Measurements from ENCODE around the gene CDK5. TPM values are rescaled to one million over a fixed set of nuclear protein-coding genes. Genes with fewer than 3 reads are reported as not detected.

The CDK5 gene
- total and polyA plus RNA-seq, 2 of the 13 experiments (the other 11 are each of a cell fraction or from before 2014, with no cell fraction given), result 16.4 to 21.3 TPM

DNA sequence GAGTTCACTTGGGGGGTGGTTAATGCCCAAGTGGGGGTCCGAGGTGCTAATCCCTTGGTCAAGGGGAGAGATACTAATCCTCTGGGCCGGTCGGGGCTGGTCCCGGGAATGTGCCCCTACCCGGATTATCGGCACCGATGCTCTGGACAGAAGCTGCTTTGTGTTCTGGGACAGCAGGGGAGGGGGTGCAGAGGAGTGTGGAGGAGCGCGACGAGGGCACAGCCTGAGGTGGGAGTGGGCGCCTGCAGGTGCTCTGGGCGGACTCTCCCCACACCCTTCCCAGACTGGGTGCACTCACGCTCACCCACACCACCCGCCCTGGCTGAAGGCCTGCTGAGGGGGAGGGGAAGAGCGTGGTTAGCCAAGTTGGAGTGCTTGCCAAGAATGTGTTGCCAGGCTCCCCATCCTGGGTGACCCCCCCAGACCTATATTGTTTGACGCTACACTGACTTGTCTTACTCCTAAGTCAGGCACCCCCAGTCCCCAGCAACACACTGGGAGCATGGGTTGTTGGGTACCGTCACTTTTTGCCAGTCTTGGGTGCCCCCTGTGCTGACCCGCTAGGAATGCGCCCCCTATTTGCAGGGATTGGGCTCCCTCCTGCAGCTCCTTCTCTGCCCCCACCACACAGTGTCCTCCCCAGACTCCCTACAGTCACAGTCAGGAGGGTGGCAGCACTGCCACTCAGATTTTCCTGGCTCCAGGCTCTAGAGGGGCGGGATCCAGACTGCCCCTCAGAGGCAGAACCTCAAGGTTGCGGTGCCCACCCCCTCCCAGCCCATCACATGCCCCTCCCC, 2.9 kb upstream of the CDK5 start (continued):
- TF ChIP-seq, protein P1, sequence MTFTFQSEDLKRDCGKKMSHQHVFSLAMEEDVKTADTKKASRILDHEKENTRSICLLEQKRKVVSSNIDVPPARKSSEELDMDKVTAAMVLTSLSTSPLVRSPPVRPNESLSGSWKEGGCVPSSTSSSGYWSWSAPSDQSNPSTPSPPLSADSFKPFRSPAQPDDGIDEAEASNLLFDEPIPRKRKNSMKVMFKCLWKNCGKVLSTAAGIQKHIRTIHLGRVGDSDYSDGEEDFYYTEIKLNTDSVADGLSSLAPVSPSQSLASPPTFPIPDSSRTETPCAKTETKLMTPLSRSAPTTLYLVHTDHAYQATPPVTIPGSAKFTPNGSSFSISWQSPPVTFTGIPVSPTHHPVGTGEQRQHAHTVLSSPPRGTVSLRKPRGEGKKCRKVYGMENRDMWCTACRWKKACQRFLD (CRISPR knock-in tag; IDR thresholded peaks at IDR 0.05; ENCODE audit: borderline replicate concordance), result 0 out of 2 replicates have a peak, but pooled peaks have one; percentile 16
- no peak for TF ChIP-seq ZNF547 (CRISPR knock-in tag; IDR thresholded peaks at IDR 0.05)
- TF ChIP-seq, protein P2, sequence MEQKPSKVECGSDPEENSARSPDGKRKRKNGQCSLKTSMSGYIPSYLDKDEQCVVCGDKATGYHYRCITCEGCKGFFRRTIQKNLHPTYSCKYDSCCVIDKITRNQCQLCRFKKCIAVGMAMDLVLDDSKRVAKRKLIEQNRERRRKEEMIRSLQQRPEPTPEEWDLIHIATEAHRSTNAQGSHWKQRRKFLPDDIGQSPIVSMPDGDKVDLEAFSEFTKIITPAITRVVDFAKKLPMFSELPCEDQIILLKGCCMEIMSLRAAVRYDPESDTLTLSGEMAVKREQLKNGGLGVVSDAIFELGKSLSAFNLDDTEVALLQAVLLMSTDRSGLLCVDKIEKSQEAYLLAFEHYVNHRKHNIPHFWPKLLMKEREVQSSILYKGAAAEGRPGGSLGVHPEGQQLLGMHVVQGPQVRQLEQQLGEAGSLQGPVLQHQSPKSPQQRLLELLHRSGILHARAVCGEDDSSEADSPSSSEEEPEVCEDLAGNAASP (CRISPR knock-in tag; IDR thresholded peaks at IDR 0.05; ENCODE audit: borderline replicate concordance), result no peak
- peak; percentile 17; the same call in 1 of the 2 replicates for TF ChIP-seq ZNF563 (CRISPR knock-in tag; IDR thresholded peaks at IDR 0.05)
- TF ChIP-seq SYNCRIP (IDR thresholded peaks at IDR 0.05; ENCODE audit: insufficient read depth, low read depth, low read length), result no peak
- TF ChIP-seq, protein P3, sequence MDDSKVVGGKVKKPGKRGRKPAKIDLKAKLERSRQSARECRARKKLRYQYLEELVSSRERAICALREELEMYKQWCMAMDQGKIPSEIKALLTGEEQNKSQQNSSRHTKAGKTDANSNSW (CRISPR knock-in tag; IDR thresholded peaks at IDR 0.05; ENCODE audit: borderline replicate concordance), result no peak
- no peak for TF ChIP-seq KDM6A (CRISPR knock-in tag; IDR thresholded peaks at IDR 0.05; ENCODE audit: low read depth)
- no peak for TF ChIP-seq ZNF260 (CRISPR knock-in tag; IDR thresholded peaks at IDR 0.05; ENCODE audit: borderline replicate concordance, low read depth)
- TF ChIP-seq, protein P4, sequence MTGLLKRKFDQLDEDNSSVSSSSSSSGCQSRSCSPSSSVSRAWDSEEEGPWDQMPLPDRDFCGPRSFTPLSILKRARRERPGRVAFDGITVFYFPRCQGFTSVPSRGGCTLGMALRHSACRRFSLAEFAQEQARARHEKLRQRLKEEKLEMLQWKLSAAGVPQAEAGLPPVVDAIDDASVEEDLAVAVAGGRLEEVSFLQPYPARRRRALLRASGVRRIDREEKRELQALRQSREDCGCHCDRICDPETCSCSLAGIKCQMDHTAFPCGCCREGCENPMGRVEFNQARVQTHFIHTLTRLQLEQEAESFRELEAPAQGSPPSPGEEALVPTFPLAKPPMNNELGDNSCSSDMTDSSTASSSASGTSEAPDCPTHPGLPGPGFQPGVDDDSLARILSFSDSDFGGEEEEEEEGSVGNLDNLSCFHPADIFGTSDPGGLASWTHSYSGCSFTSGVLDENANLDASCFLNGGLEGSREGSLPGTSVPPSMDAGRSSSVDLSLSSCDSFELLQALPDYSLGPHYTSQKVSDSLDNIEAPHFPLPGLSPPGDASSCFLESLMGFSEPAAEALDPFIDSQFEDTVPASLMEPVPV (CRISPR knock-in tag; IDR thresholded peaks at IDR 0.05), result no peak
- no peak for TF ChIP-seq MBD4 (IDR thresholded peaks at IDR 0.05; ENCODE audit: borderline replicate concordance, low read length)
- TF ChIP-seq, protein P5, sequence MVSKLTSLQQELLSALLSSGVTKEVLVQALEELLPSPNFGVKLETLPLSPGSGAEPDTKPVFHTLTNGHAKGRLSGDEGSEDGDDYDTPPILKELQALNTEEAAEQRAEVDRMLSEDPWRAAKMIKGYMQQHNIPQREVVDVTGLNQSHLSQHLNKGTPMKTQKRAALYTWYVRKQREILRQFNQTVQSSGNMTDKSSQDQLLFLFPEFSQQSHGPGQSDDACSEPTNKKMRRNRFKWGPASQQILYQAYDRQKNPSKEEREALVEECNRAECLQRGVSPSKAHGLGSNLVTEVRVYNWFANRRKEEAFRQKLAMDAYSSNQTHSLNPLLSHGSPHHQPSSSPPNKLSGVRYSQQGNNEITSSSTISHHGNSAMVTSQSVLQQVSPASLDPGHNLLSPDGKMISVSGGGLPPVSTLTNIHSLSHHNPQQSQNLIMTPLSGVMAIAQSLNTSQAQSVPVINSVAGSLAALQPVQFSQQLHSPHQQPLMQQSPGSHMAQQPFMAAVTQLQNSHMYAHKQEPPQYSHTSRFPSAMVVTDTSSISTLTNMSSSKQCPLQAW (CRISPR knock-in tag; IDR thresholded peaks at IDR 0.05), result no peak
- TF ChIP-seq ZNF263 (CRISPR knock-in tag; IDR thresholded peaks at IDR 0.05), result peak; percentile 12; the same call in 1 of the 2 replicates
- TF ChIP-seq BORCS8-MEF2B (CRISPR knock-in tag; IDR thresholded peaks at IDR 0.05), result no peak
- TF ChIP-seq SMYD3 (CRISPR knock-in tag; IDR thresholded peaks at IDR 0.05), result no peak
- peak; percentile 35; the same call in 1 of the 2 replicates for TF ChIP-seq ZSCAN21 (CRISPR knock-in tag; IDR thresholded peaks at IDR 0.05; ENCODE audit: borderline replicate concordance)
- TF ChIP-seq, protein P6, sequence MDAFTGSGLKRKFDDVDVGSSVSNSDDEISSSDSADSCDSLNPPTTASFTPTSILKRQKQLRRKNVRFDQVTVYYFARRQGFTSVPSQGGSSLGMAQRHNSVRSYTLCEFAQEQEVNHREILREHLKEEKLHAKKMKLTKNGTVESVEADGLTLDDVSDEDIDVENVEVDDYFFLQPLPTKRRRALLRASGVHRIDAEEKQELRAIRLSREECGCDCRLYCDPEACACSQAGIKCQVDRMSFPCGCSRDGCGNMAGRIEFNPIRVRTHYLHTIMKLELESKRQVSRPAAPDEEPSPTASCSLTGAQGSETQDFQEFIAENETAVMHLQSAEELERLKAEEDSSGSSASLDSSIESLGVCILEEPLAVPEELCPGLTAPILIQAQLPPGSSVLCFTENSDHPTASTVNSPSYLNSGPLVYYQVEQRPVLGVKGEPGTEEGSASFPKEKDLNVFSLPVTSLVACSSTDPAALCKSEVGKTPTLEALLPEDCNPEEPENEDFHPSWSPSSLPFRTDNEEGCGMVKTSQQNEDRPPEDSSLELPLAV (CRISPR knock-in tag; conservative IDR thresholded peaks at IDR 0.05; ENCODE audit: low read depth), result no peak
- no peak for TF ChIP-seq ZNF558 (CRISPR knock-in tag; IDR thresholded peaks at IDR 0.05; ENCODE audit: borderline replicate concordance)
- TF ChIP-seq, protein P7, sequence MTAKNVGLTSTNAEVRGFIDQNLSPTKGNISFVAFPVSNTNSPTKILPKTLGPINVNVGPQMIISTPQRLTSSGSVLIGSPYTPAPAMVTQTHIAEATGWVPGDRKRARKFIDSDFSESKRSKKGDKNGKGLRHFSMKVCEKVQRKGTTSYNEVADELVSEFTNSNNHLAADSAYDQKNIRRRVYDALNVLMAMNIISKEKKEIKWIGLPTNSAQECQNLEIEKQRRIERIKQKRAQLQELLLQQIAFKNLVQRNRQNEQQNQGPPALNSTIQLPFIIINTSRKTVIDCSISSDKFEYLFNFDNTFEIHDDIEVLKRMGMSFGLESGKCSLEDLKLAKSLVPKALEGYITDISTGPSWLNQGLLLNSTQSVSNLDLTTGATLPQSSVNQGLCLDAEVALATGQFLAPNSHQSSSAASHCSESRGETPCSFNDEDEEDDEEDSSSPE (CRISPR knock-in tag; IDR thresholded peaks at IDR 0.05), result no peak
- no peak for TF ChIP-seq RBAK (CRISPR knock-in tag; IDR thresholded peaks at IDR 0.05)

Data from HepG2 (cell line).